ENCODE measurements around the gene YWHAB. TPM values are rescaled to one million over a fixed set of nuclear protein-coding genes. Genes with fewer than 3 reads are reported as not detected.

Gene YWHAB
- polyA plus RNA-seq, 1 experiment = 60.5 TPM

DNA sequence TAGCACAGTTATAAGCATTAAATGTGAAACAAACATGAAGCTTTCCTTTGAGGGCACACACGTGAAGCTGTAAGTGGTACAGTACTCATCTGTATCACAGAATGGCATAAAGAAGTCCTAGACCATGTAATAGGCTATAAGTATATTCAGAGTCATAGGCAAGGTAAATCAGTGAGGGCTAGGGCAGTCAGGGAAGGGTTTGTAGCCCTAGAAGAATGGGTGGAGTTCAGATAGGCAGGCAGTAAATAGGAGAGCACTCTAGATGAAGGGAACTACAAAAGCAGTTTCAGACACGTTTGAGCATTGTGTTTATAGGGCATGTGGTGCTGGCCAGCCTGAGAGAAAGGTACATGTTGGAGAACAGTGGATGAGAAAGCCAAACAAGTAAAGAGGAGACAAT, 9.5 kb downstream of the YWHAB start:
- TF ChIP-seq, protein P1, sequence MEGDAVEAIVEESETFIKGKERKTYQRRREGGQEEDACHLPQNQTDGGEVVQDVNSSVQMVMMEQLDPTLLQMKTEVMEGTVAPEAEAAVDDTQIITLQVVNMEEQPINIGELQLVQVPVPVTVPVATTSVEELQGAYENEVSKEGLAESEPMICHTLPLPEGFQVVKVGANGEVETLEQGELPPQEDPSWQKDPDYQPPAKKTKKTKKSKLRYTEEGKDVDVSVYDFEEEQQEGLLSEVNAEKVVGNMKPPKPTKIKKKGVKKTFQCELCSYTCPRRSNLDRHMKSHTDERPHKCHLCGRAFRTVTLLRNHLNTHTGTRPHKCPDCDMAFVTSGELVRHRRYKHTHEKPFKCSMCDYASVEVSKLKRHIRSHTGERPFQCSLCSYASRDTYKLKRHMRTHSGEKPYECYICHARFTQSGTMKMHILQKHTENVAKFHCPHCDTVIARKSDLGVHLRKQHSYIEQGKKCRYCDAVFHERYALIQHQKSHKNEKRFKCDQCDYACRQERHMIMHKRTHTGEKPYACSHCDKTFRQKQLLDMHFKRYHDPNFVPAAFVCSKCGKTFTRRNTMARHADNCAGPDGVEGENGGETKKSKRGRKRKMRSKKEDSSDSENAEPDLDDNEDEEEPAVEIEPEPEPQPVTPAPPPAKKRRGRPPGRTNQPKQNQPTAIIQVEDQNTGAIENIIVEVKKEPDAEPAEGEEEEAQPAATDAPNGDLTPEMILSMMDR (IDR thresholded peaks at IDR 0.05; ENCODE audit: insufficient read depth, low read depth, low read length) = no peak
- Histone ChIP-seq H3K4me3 (ENCODE audit: low read depth, low read length) (no peak overlapping the region), H3K36me3 (ENCODE audit: control insufficient read depth, insufficient read depth, low read length) (peaks cover under 1% of the 10 kb centered on the region; the same call in 1 of the 2 replicates), H3K27me3 (ENCODE audit: control insufficient read depth, insufficient read depth, low read length) (no peaks in the 10 kb centered on the region)
- no peak for DNase-seq (ENCODE audit: low read depth)
- CTCF ChIA-PET = interaction anchor here (1.0 to 1.5 kb wide), 2 partner anchors 28 to 399 kb away, joined by 3 to 5 read pairs; no protein-coding TSS in a partner anchor
- POLR2A ChIA-PET = interaction anchor here (0.6 kb wide), 1 partner anchor 57 kb away, joined by 3 read pairs; no protein-coding TSS in a partner anchor

DNA sequence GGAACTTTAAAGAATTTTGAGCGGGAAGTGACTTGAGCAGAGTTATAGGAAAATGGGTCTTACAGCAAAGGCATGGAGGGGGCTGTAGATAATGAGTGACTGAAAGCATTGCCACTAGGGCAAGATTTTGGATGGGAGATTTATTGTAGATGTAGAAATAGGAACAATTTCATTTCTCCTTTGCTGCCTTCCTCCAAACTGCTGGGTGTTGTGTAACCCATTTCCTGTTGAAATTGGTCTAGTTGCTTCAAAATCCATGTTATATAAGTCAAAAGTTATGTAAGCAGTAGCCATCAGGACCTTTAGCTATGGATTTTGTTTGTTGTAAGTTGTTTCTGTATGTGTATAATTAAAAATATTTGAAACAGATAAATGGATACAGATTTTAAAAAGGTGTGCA, 11.1 kb downstream of the YWHAB start:
- TF ChIP-seq, protein P1 (IDR thresholded peaks at IDR 0.05; ENCODE audit: insufficient read depth, low read depth, low read length) = no peak
- Histone ChIP-seq H3K36me3 (ENCODE audit: control insufficient read depth, insufficient read depth, low read length) (peaks cover 4% of the 10 kb centered on the region), H3K27me3 (ENCODE audit: control insufficient read depth, insufficient read depth, low read length) (no peaks in the 10 kb centered on the region), H3K4me3 (ENCODE audit: low read depth, low read length) (no peak overlapping the region)
- ChIA-PET CTCF (interaction anchor here (1.5 to 2.4 kb wide), 2 partner anchors 9 to 397 kb away, joined by 5 to 11 read pairs; no protein-coding TSS in a partner anchor), POLR2A (no interaction called here)
- DNase-seq (ENCODE audit: low read depth) = no peak

DNA sequence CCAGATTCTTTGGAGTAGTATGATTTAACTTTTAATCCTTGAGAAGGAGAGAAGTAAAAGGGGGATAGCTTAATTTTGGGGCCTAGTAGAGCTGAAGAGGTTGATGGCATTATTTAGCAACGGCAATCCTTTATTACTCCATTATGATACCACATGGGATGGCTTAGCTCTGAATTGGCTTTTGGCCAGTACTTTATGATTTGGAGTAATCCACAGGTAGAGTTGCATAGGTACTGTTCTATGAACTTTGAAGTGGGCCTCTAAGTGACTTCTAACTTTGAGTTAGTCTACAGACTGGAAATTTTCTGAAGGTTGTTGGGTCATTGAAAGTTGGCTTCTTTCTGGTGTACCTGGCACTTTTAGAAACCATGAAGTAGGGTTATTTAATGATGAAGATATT, 11.6 kb downstream of the YWHAB start:
- Histone ChIP-seq H3K27me3 (ENCODE audit: control insufficient read depth, insufficient read depth, low read length) (no peaks in the 10 kb centered on the region), H3K4me3 (ENCODE audit: low read depth, low read length) (no peak overlapping the region), H3K36me3 (ENCODE audit: control insufficient read depth, insufficient read depth, low read length) (peaks cover 4% of the 10 kb centered on the region)
- CTCF ChIA-PET = interaction anchor here (2.4 kb wide), 1 partner anchor 9 kb away, joined by 11 read pairs; no protein-coding TSS in a partner anchor
- POLR2A ChIA-PET = no interaction called here
- DNase-seq (ENCODE audit: low read depth) = no peak
- TF ChIP-seq, protein P1 (IDR thresholded peaks at IDR 0.05; ENCODE audit: insufficient read depth, low read depth, low read length) = no peak

DNA sequence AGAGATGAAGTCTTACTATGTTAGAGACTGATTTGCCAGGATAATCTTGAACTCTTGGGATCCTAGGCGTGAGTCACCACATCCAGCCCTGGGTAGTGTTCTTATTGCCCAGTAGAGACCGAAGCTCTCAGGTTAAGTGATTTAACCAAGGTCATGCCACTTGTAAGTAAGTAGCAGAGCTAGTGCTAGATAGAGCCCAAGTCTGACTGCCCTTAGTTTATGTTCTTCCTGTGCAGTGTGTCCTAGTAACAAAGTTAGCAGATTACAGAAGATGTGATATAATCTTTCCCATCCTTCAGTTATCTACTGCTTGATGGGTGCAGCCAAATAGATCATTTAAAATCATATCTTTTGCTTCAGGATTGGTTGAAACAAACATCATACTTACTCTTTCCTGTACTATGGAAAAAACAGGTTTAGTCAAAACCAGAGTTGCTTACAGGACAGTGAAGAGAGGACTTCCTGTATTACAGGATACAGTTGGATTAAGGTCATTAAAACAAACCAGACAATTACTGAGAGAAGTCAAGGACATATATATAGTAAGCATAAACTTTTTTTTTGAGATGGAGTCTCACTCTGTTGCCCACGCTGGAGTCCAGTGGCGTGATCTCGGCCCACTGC, 14.8 kb downstream of the YWHAB start:
- TF ChIP-seq, protein P1 (IDR thresholded peaks at IDR 0.05; ENCODE audit: insufficient read depth, low read depth, low read length) = no peak
- POLR2A ChIA-PET = no interaction called here
- DNase-seq (ENCODE audit: low read depth) = no peak
- CTCF ChIA-PET = no interaction called here
- H3K4me3 ChIP-seq (ENCODE audit: low read depth, low read length) = no peak overlapping the region
- no peaks in the 10 kb centered on the region for H3K27me3 ChIP-seq (ENCODE audit: control insufficient read depth, insufficient read depth, low read length)
- H3K36me3 ChIP-seq (ENCODE audit: control insufficient read depth, insufficient read depth, low read length) = peaks cover 12% of the 10 kb centered on the region

DNA sequence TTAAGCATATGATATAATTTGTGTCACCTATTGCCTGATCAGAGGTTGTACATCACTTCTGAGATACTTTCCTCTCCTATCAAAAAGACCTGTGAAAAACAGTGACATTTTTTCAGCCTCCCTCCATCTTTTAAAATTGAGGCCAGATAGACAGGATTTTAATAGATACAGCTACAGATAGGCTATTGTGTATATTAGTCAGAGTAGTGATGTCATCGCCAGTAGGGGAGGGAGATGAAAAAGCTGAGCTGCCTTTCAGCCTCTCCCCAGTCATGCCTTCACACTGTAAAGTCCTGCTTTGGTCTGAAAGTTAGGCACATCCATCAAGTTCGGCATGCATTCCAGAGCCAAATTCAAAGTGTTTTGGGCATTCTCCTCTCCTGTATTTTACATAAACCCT, 16.5 kb downstream of the YWHAB start:
- no peak for DNase-seq (ENCODE audit: low read depth)
- Histone ChIP-seq H3K36me3 (ENCODE audit: control insufficient read depth, insufficient read depth, low read length) (peaks cover 14% of the 10 kb centered on the region), H3K4me3 (ENCODE audit: low read depth, low read length) (no peak overlapping the region), H3K27me3 (ENCODE audit: control insufficient read depth, insufficient read depth, low read length) (no peaks in the 10 kb centered on the region)
- TF ChIP-seq, protein P1 (IDR thresholded peaks at IDR 0.05; ENCODE audit: insufficient read depth, low read depth, low read length) = no peak
- ChIA-PET CTCF (interaction anchor here (1.4 to 1.5 kb wide), 2 partner anchors 14 to 389 kb away, joined by 3 to 6 read pairs; no protein-coding TSS in a partner anchor), POLR2A (no interaction called here)
